H1 (cell line): ENCODE measurements around the gene PWWP3B. TPM values are rescaled to one million over a fixed set of nuclear protein-coding genes. Genes with fewer than 3 reads are reported as not detected.

Experiments
- CTCF ChIA-PET: fragments of 300-600 bp; sonication (Branson Sonifier 250); formaldehyde crosslinking; loops from one replicate; lab custom pipeline; 2021; ENCODE audit not compliant: partially characterized antibody; lab: Charles Lee
- POLR2A ChIA-PET: fragments of 300-600 bp; sonication (Branson Sonifier 250); formaldehyde crosslinking; loops from one replicate; lab custom pipeline; 2021; ENCODE audit warnings: inconsistent platforms; ENCODE audit not compliant: partially characterized antibody; lab: Charles Lee
- DNase-seq, 2 experiments: peaks; one replicate each; pipeline versions ENCODE4 v3.0.0 to v3.0.0-alpha.2; 2010 to 2022; ENCODE audit warnings: low spot score in 2 of 2, low read depth in 1 of 2, mixed read lengths in 1 of 2
- FAIRE-seq: peaks from 2 replicates; lab custom pipeline; 2011; peaks lifted over from hg19 to GRCh38; lab: Jason Lieb, UNC
- H2AFZ ChIP-seq: 2 replicates; pipeline ENCODE4 v1.8.1; 2012; ENCODE audit warnings: low read length, inconsistent platforms
- H2AK5ac ChIP-seq: 2 replicates; pipeline ENCODE4 v1.6.1; 2013; ENCODE audit warnings: low read depth, low read length
- H2BK120ac ChIP-seq: replicated peaks from 2 replicates; pipeline ENCODE3; 2013; ENCODE audit warnings: low read depth, low read length, inconsistent platforms
- H2BK12ac ChIP-seq: 2 replicates; pipeline ENCODE4 v1.6.1; 2013; ENCODE audit warnings: low read depth, low read length
- H2BK15ac ChIP-seq: 2 replicates; pipeline ENCODE4 v1.6.1; 2013; ENCODE audit warnings: low read length
- H2BK20ac ChIP-seq: 2 replicates; pipeline ENCODE4 v1.6.1; 2013; ENCODE audit warnings: low read length
- H2BK5ac ChIP-seq: 2 replicates; pipeline ENCODE4 v1.6.1; 2013; ENCODE audit warnings: low read depth, low read length
- H3K14ac ChIP-seq: 2 replicates; pipeline ENCODE4 v1.6.1; 2013; ENCODE audit warnings: inconsistent platforms; ENCODE audit not compliant: insufficient read length
- H3K18ac ChIP-seq: 2 replicates; pipeline ENCODE4 v1.6.1; 2013; ENCODE audit warnings: low read length; ENCODE audit errors: extremely low read depth
- H3K23ac ChIP-seq: 2 replicates; pipeline ENCODE4 v1.6.1; 2013; ENCODE audit warnings: inconsistent platforms; ENCODE audit not compliant: insufficient read length
- H3K23me2 ChIP-seq: 2 replicates; pipeline ENCODE4 v1.6.1; 2013; ENCODE audit warnings: low read depth, low read length
- H3K27ac ChIP-seq: 2 replicates; pipeline ENCODE4 v1.6.1; 2011; ENCODE audit warnings: low read depth, low read length, inconsistent platforms
- H3K27me3 ChIP-seq, 4 experiments: replicated peaks in 1 of 4; 1 replicate in 1 of 4; 2 replicates in 3 of 4; pipeline versions ENCODE4 v1.6.1 to v1.8.1; 2011 to 2013; ENCODE audit warnings: low read length in 3 of 4, mild to moderate bottlenecking in 3 of 4, inconsistent platforms in 2 of 4, mixed read lengths in 2 of 4, moderate library complexity in 1 of 4; ENCODE audit not compliant: control insufficient read depth in 3 of 4, insufficient read depth in 3 of 4; ENCODE audit errors: extremely low read depth in 1 of 4
- H3K36me3 ChIP-seq, 4 experiments: 2 replicates each; pipeline versions ENCODE4 v1.6.1 to v1.8.1; 2011 to 2013; ENCODE audit warnings: mild to moderate bottlenecking in 4 of 4, low read length in 3 of 4, moderate library complexity in 2 of 4, control low read depth in 1 of 4, inconsistent platforms in 1 of 4; ENCODE audit not compliant: insufficient read depth in 4 of 4, control insufficient read depth in 2 of 4
- H3K4ac ChIP-seq: replicated peaks from 2 replicates; pipeline ENCODE3; 2013; ENCODE audit warnings: low read length, low read depth, mixed read lengths, inconsistent platforms; ENCODE audit not compliant: insufficient read length
- H3K4me1 ChIP-seq, 4 experiments: replicated peaks in 1 of 4; 1 replicate in 1 of 4; 2 replicates in 3 of 4; pipeline versions ENCODE4 v1.6.1 to v1.8.1; 2011 to 2013; ENCODE audit warnings: low read length in 3 of 4, inconsistent platforms in 2 of 4, mixed read lengths in 1 of 4; ENCODE audit not compliant: insufficient read depth in 4 of 4, control insufficient read depth in 3 of 4
- H3K4me2 ChIP-seq, 2 experiments: 2 replicates each; pipeline versions ENCODE4 v1.6.1 to v1.8.1; 2011 to 2013; ENCODE audit warnings: low read depth in 2 of 2, low read length in 2 of 2, control low read depth in 1 of 2, inconsistent platforms in 1 of 2, mild to moderate bottlenecking in 1 of 2; ENCODE audit not compliant: insufficient read depth in 1 of 2
- H3K4me3 ChIP-seq, 4 experiments: fragments of 200-600, 300-600 bp in 1 of 4; sonication (generic), shearing (Covaris generic), sonication (Bioruptor Twin) in 1 of 4; 2 replicates each; pipeline versions ENCODE4 v1.5.1 to v1.8.1; 2011 to 2016; ENCODE audit warnings: low read length in 4 of 4, low read depth in 3 of 4, control low read depth in 2 of 4, inconsistent platforms in 2 of 4, mild to moderate bottlenecking in 2 of 4, mixed read lengths in 1 of 4, moderate library complexity in 1 of 4; ENCODE audit not compliant: insufficient read depth in 2 of 4; ENCODE audit errors: extremely low read depth in 1 of 4
- H3K56ac ChIP-seq: replicated peaks from 2 replicates; pipeline ENCODE3; 2013; ENCODE audit warnings: low read depth, mild to moderate bottlenecking, mixed read lengths, low read length, inconsistent platforms; ENCODE audit not compliant: insufficient read length
- H3K79me1 ChIP-seq: 2 replicates; pipeline ENCODE4 v1.6.1; 2013; ENCODE audit warnings: low read depth, low read length, control low read depth
- H3K79me2 ChIP-seq, 2 experiments: 2 replicates each; pipeline versions ENCODE4 v1.6.1 to v1.8.1; 2012 to 2013; ENCODE audit warnings: low read length in 2 of 2, mild to moderate bottlenecking in 2 of 2, inconsistent platforms in 1 of 2; ENCODE audit not compliant: insufficient read depth in 2 of 2, control insufficient read depth in 1 of 2
- H3K9ac ChIP-seq, 4 experiments: replicated peaks in 1 of 4; 1 replicate in 1 of 4; 2 replicates in 3 of 4; pipeline versions ENCODE4 v1.6.1 to v1.8.1; 2011 to 2013; ENCODE audit warnings: low read depth in 3 of 4, low read length in 3 of 4, control low read depth in 2 of 4, mild to moderate bottlenecking in 2 of 4, moderate library complexity in 2 of 4, inconsistent platforms in 1 of 4; ENCODE audit errors: extremely low read depth in 1 of 4
- H3K9me3 ChIP-seq, 2 experiments: 2 replicates each; pipeline versions ENCODE4 v1.6.1 to v1.8.1; 2012 to 2013; ENCODE audit warnings: mild to moderate bottlenecking in 2 of 2, moderate library complexity in 2 of 2, control low read depth in 1 of 2, inconsistent platforms in 1 of 2, low read depth in 1 of 2, low read length in 1 of 2, mixed read lengths in 1 of 2; ENCODE audit not compliant: insufficient read depth in 2 of 2
- H4K20me1 ChIP-seq, 2 experiments: replicated peaks in 1 of 2; 2 replicates each; pipeline versions ENCODE3 to v1.8.1; 2011 to 2013; ENCODE audit warnings: inconsistent platforms in 2 of 2, low read length in 2 of 2, mild to moderate bottlenecking in 1 of 2; ENCODE audit not compliant: insufficient read depth in 2 of 2, control insufficient read depth in 1 of 2
- H4K5ac ChIP-seq: 2 replicates; pipeline ENCODE4 v1.6.1; 2013; ENCODE audit warnings: low read length, low read depth, mixed read lengths, inconsistent platforms; ENCODE audit not compliant: insufficient read length
- H4K8ac ChIP-seq: 2 replicates; pipeline ENCODE4 v1.8.0; 2013; ENCODE audit warnings: mild to moderate bottlenecking, moderate library complexity, low read length, inconsistent platforms; ENCODE audit not compliant: insufficient read depth; ENCODE audit errors: extremely low read depth
- H4K91ac ChIP-seq: replicated peaks from 2 replicates; pipeline ENCODE3; 2013; ENCODE audit warnings: low read length, mixed read lengths, inconsistent platforms; ENCODE audit not compliant: insufficient read length
- KDM5A ChIP-seq: fragments of 200-600 bp; IDR thresholded peaks from 2 replicates; pipeline ENCODE4 v1.7.1; 2012; ENCODE audit warnings: mild to moderate bottlenecking, low read length, inconsistent platforms, mixed read lengths
- PHF8 ChIP-seq: fragments of 200-600 bp; sonication (generic); conservative IDR thresholded peaks from 2 replicates; pipeline ENCODE4 v1.7.1; 2012; ENCODE audit warnings: low read depth, mild to moderate bottlenecking, inconsistent platforms, low read length, moderate library complexity
- RNF2 ChIP-seq: fragments of 200-900, 300-1000 bp; sonication (generic); IDR thresholded peaks from 2 replicates; pipeline ENCODE4 v1.7.1; 2016; ENCODE audit warnings: borderline replicate concordance, low read depth, mild to moderate bottlenecking, antibody characterized with exemption, low read length; ENCODE audit not compliant: poor library complexity, severe bottlenecking; ENCODE audit errors: missing control alignments
- SP2 ChIP-seq: IDR thresholded peaks from 2 replicates; pipeline ENCODE4 v1.6.1; 2012; ENCODE audit warnings: mild to moderate bottlenecking, low read length, inconsistent platforms
- YY1 ChIP-seq: IDR thresholded peaks from 2 replicates; pipeline ENCODE4 v1.6.1; 2011; ENCODE audit warnings: low read depth, mild to moderate bottlenecking, low read length
- WGBS, 2 experiments: shearing (Covaris generic) in 1 of 2; methylation state at CpG; one replicate each; pipeline versions ENCODE4 v1.1.6 to v1.1.7; 2013 to 2015; ENCODE audit warnings: low lambda C conversion rate in 2 of 2, mixed read lengths in 2 of 2, inconsistent platforms in 1 of 2, low coverage in 1 of 2, missing lambda C conversion rate in 1 of 2; ENCODE audit not compliant: insufficient replicate concordance in 2 of 2, insufficient coverage in 1 of 2, insufficient read length in 1 of 2; ENCODE audit errors: extremely low coverage in 1 of 2, missing lambda C conversion rate in 1 of 2; 5-methylcytosine and 5-hydroxymethylcytosine counted together
- polyA plus RNA-seq, 7 experiments: library from polyadenylated mRNA; depleted of rRNA in 3 of 7; stranded (reverse) in 5 of 7; unstranded in 2 of 7; fragments of >200 nt in 5 of 7; fragments of 200-250 nt in 2 of 7; gene quantifications; 1 replicate in 5 of 7; 2 replicates in 1 of 7; 4 replicates in 1 of 7; pipeline versions ENCODE4 v1.2.1 to v1.2.3, GENCODE V29; 2011 to 2013; ENCODE audit warnings: missing spikeins in 2 of 7, mixed read lengths in 2 of 7
- total RNA-seq: library from RNA; stranded (reverse); fragmentation: NEBNext Ultra II Directional; extraction: Animal tissue kit (Norgen Biotek cat#: 25700); gene quantifications from 2 replicates; pipeline ENCODE4 v1.2.1, GENCODE V29; 2021
- TF ChIP-seq, protein P1 (sequence below): IDR thresholded peaks from 2 replicates; pipeline ENCODE4 v1.6.1; 2012; ENCODE audit warnings: low read length, inconsistent platforms
- TF ChIP-seq, protein P2 (sequence below), 3 experiments: IDR thresholded peaks; 1 replicate in 2 of 3; 2 replicates in 1 of 3; pipeline versions ENCODE4 v1.5.1 to v1.6.1; 2011; ENCODE audit warnings: low read length in 3 of 3, mild to moderate bottlenecking in 3 of 3, inconsistent platforms in 2 of 3, low read depth in 1 of 3, moderate library complexity in 1 of 3; ENCODE audit not compliant: insufficient read depth in 1 of 3; ENCODE audit errors: control extremely low read depth in 1 of 3

PWWP3B gene
- total and polyA plus RNA-seq, 2 of the 8 experiments (the other 6 are each of a cell fraction or from before 2014, with no cell fraction given): 0.15 to 0.61 TPM

DNA sequence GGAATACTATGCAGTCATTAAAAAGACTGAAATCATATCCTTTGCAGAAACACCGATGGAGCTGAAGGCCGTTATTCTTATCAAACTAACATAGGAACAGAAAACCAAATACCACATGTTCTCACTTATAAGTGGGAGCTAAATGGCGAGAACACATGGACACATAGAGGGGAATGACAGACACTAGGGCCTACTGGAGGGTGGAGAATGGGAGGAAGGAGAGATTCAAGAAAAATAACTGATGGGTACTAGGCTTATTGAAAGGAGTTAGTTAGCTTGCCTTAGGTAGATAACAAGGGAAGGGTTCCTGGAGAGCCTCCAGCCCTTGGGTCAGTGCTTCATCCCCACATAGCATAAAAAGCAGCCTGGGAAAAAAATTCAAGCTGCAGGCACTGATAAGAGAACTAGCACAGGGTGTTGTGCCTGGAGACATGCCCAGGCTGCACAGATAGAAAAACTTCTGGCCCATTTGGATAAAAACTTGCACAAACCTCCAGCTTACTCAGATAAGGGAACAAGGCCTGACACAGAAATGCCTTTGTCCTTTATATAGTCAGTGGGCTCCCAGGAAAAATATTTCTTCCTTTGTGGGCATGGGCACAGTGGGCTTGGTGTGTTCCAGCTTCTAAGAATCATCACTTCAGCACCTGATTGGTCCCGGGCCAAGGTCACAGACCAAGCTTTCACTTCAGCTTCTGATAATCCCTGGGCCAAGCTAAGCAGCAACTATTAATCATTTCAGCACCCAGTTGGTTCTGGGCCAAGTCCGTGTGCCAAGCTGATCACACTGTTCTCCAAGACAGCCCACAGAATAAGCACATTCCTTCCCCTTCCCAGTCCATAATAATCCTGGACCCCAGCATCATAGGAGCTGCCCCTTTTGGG lies 23.1 kb upstream of the PWWP3B start:
- no peaks in the 10 kb centered on the region for H3K23me2 ChIP-seq
- H3K9me3 ChIP-seq: peaks cover 0 to 3% of the 10 kb centered on the region in 2 experiments; a peak in 1 of 4 replicates
- no peak overlapping the region for H3K4me3 ChIP-seq
- H3K27me3 ChIP-seq: no peaks in the 10 kb centered on the region
- H3K79me1 ChIP-seq: no peaks in the 10 kb centered on the region
- H4K8ac ChIP-seq: no peak overlapping the region
- 84% methylated on average over 5 of the region's 5 CpGs; no CpG with 5 or more reads in 1 of the 2 experiments for WGBS, 2 experiments
- H2AK5ac ChIP-seq: no peak overlapping the region
- H2AFZ ChIP-seq: no peak overlapping the region
- H3K18ac ChIP-seq: no peak overlapping the region
- DNase-seq: no peak
- H3K56ac ChIP-seq: no peak overlapping the region
- FAIRE-seq: no peak
- no peak overlapping the region for H3K14ac ChIP-seq
- H3K4me1 ChIP-seq: no peaks in the 10 kb centered on the region
- no peak overlapping the region for H2BK5ac ChIP-seq
- H2BK20ac ChIP-seq: no peak overlapping the region
- H2BK15ac ChIP-seq: no peak overlapping the region
- ChIA-PET CTCF (no interaction called here), POLR2A (no interaction called here)
- no peak overlapping the region for H3K9ac ChIP-seq
- H2BK120ac ChIP-seq: no peak overlapping the region
- H4K20me1 ChIP-seq: no peaks in the 10 kb centered on the region
- no peak overlapping the region for H4K5ac ChIP-seq
- no peaks in the 10 kb centered on the region for H3K36me3 ChIP-seq
- no peaks in the 10 kb centered on the region for H3K79me2 ChIP-seq
- no peak overlapping the region for H4K91ac ChIP-seq
- H3K4me2 ChIP-seq: no peak overlapping the region
- H3K23ac ChIP-seq: no peak overlapping the region
- no peak overlapping the region for H3K27ac ChIP-seq
- H2BK12ac ChIP-seq: no peak overlapping the region
- H3K4ac ChIP-seq: no peak overlapping the region
- TF ChIP-seq YY1 (no peak), PHF8 (no peak), RNF2 (no peak), SP2 (no peak), KDM5A (no peak)
- TF ChIP-seq, protein P1, sequence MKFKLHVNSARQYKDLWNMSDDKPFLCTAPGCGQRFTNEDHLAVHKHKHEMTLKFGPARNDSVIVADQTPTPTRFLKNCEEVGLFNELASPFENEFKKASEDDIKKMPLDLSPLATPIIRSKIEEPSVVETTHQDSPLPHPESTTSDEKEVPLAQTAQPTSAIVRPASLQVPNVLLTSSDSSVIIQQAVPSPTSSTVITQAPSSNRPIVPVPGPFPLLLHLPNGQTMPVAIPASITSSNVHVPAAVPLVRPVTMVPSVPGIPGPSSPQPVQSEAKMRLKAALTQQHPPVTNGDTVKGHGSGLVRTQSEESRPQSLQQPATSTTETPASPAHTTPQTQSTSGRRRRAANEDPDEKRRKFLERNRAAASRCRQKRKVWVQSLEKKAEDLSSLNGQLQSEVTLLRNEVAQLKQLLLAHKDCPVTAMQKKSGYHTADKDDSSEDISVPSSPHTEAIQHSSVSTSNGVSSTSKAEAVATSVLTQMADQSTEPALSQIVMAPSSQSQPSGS: no peak
- TF ChIP-seq, protein P2, sequence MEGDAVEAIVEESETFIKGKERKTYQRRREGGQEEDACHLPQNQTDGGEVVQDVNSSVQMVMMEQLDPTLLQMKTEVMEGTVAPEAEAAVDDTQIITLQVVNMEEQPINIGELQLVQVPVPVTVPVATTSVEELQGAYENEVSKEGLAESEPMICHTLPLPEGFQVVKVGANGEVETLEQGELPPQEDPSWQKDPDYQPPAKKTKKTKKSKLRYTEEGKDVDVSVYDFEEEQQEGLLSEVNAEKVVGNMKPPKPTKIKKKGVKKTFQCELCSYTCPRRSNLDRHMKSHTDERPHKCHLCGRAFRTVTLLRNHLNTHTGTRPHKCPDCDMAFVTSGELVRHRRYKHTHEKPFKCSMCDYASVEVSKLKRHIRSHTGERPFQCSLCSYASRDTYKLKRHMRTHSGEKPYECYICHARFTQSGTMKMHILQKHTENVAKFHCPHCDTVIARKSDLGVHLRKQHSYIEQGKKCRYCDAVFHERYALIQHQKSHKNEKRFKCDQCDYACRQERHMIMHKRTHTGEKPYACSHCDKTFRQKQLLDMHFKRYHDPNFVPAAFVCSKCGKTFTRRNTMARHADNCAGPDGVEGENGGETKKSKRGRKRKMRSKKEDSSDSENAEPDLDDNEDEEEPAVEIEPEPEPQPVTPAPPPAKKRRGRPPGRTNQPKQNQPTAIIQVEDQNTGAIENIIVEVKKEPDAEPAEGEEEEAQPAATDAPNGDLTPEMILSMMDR (IDR thresholded peaks at IDR 0.05; ENCODE audit: control extremely low read depth in 1 of 3, insufficient read depth in 1 of 3, low read depth in 1 of 3, low read length in 3 of 3): no peak
